Activated CD8-positive, alpha-beta memory T cell treated with anti-CD3 and anti-CD28 coated beads for 24 hours (primary cell): ENCODE results near the gene ZNF362.
"Not testable (repeated sequence)": the region's sequence is repeated elsewhere in the genome, so short reads cannot be mapped to it uniquely, and the experiment has no call there.

ENCODE experiments used
- DNase-seq: peaks from one replicate; pipeline ENCODE4 v3.0.0-alpha.2; 2020

ZNF362 gene

DNA sequence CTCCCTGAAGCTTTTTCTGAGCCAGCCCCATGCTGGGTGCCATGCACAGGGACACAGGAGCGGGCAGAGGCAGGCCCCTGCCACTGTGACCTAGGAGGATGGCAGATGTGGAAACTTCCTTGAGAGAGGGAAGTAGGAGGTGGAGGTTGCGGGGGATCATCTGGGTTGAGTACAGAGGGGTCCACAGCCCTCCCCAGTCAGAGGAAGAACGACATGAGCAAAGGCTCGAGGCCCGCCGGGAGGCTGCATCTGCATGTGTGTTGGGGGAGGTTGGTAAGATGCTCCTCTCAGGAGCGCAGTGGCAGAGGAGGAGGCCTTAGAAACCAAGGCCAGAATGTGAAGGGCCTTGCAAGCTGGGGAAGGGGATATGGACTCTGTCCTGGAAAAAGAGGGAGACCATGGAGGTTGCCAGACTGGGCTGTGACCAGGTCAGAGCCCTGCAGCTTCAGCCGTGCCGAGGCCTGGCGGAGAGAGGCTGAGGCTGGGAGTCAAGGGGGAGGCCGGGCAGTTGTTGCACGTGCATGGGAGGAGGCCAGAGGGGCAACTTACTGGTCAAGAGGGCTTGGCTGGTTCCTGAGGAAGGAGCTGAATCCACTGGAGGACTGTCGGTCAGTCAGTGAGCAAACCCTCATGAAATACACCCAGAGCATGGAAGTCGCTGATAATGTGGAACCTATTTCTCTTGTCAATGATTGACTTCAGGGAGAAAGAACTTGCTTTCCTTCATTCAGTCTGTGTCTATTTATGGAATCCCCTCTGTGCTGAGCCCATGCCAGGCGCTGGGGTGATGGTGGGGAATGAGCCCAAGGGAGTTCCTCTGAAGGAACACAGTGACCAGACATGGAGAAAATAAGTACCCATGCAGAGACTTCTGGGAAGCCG lies 32.9 kb downstream of the ZNF362 start:
- no peak for DNase-seq

DNA sequence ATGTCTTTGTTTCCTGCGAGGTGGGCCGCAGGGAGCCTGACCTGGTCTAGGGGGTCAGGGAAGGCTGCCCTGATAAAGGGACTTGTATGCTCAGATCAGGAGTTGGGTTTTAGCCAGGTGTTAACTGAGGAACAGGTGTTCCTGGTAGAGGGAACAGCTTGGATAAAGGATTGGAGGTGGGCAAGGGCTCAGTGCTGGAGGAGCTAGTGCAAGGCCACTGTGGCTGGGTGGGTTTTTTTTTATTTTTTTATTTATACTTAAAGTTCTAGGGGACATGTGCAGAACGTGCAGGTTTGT lies 33.5 kb downstream of the ZNF362 start:
- no peak for DNase-seq

DNA sequence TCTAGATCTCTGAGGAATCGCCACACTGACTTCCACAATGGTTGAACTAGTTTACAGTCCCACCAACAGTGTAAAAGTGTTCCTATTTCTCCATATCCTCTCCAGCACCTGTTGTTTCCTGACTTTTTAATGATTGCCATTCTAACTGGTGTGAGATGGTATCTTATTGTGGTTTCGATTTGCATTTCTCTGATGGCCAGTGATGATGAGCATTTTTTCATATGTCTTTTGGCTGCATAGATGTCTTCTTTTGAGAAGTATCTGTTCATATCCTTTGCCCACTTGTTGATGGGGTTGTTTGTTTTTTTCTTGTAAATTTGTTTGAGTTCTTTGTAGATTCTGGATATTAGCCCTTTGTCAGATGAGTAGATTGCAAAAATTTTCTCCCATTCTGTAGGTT lies 34.3 kb downstream of the ZNF362 start:
- not testable (repeated sequence) for DNase-seq

DNA sequence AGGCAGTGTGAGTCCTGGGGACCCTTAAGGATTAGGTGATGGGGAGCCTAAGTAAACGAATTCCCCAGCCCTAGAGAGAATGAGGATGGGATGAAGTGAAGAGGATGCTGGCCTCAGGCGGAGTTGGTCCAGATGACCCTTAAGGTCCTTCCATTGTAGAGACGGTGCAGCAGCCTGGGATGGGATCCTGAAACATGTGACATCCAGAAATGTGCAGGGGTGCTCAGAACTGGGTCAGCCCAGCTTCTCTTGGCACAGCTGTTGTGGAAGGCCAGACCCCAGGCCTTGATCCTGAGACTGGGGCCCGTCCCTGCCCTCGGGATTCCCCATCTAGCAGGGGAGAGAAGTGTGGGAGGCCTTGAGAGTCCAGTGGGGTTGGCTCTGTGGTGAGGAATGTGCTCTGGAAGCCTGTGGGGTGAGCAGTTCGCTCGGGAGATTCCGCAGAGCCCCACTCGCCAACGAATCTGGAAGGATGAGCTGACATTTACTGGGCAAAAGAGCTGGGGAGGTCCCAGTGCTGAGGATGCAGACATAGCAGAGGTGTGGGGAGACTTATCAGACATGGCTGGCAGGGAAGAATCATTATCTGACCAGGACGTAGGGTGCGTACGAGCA lies 36.5 kb downstream of the ZNF362 start:
- DNase-seq: no peak

DNA sequence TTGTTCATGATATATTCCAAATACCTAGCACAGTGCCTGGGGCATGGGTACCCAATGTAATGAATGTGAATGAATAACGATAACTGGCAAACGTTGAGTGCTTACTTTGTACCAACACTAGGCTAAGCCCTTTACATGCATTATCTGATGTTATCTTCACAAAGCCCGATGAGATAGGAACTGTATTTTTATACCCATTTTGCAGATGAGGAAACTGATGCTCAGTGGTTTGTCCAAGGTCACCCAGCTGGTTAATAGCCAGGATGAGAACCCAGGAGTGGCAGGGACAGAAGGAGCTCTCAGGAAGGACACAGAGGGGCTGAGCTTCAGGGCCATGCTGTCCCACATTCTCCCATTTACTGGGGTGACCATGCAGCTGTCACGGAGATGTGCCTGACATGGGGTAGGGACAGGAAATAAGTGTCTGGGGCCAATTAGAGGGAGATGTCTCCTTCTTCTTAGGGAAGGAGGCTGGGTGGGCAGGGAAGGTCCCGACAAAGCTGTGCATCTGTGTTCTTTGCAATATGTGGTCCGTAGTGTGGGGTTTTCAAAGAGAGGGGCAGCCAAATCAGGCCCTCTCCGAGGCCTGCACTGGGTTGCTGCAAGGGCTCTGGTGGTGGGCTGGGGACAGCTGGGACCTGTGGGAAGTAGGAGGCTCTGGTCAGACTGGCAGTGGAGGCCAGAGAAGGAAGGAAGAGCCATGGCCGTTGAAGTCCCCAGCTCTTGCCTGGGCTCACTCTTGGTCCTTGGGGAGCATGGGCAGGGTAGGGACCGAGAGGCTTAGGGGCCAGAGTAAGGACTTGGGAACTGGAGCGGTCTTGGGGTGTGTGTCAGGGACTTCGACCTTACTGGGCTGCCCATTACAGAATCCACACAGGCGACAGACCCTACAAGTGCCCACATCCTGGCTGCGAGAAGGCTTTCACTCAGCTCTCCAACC lies 38.0 kb downstream of the ZNF362 start:
- DNase-seq: no peak

DNA sequence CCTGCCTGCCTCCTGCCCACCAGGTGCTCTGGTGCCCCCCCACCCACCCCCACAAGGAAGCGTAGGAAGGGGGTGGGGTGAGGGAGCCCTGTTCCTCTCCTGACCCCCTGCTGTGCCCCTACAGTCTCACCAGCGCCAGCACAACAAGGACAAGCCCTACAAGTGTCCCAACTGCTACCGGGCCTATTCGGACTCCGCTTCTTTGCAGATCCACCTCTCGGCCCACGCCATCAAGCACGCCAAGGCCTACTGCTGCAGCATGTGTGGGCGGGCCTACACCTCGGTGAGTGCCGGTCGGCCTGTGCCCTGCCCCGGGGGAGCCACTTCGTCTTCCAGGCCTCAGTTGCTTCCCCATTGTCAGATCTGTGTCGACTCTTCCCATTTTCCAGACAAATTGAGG lies 38.7 kb downstream of the ZNF362 start:
- no peak for DNase-seq

DNA sequence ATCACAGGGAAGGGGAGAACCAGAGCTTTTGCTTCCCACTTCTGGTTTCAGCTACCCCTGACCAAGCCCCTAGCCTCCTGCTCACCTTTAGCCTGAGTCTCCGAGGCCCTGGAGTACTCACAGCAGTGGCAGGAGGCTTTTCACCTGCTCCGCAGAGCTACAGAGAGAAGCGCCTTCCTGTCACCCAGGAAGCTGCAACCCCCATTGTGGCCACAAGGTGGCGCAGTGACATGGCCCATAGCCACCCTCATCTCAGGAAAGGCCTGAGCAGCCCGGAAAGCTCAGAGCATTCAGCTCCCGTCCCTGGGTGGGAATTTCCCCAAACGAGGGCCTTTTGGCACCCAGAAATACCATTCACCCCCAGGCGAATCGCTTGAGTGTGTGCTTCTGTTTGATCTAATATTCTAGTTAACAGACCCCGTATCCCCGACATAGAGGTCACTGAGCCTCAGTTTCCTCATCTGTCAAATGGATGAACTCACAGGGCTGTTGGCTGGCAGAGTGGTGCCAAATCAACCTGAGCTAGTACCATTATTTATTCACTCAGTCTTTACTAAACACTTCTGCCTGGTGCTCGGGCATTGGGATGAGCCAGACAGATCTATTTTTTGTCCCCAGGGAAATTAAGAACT lies 39.3 kb downstream of the ZNF362 start:
- peak; percentile 98 for DNase-seq

DNA sequence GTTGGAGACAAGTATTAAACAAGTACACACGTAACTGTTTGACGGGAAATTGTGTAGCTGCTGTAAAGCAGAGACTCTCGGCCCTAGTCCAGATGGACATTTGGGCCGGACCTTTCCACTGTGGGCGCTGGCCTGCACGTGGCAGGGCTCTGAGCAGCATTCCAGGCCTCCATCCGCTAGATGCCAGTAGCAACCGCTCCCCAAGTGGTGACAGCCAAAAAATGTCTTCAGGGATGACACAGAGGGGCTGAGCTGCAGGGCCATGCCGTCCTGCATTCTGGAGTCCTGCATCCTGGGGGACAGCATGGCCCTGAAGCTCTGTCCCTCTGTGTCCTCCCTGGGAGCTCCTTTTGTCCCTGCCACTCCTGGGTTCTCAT lies 39.8 kb downstream of the ZNF362 start:
- no peak for DNase-seq

DNA sequence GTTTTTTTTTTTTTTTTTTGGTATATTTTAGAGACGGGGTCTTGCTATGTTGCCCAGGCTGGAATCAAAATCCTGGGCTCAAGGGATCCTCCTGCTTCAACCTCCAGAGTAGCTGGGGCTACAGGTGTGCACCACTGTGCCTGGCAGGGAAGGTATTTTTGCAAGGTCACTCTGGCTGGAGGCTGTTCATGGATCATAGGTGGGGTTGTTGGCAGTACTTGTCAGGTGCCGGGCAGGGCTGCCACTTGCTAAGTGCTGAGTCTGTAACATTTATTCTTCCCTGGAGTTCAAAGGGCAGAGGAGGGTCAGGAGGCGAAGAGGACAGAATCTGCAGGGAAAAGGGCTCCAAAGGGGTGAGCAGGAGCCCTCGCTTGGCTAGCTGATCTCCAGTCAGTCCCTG lies 40.5 kb downstream of the ZNF362 start:
- no peak for DNase-seq

DNA sequence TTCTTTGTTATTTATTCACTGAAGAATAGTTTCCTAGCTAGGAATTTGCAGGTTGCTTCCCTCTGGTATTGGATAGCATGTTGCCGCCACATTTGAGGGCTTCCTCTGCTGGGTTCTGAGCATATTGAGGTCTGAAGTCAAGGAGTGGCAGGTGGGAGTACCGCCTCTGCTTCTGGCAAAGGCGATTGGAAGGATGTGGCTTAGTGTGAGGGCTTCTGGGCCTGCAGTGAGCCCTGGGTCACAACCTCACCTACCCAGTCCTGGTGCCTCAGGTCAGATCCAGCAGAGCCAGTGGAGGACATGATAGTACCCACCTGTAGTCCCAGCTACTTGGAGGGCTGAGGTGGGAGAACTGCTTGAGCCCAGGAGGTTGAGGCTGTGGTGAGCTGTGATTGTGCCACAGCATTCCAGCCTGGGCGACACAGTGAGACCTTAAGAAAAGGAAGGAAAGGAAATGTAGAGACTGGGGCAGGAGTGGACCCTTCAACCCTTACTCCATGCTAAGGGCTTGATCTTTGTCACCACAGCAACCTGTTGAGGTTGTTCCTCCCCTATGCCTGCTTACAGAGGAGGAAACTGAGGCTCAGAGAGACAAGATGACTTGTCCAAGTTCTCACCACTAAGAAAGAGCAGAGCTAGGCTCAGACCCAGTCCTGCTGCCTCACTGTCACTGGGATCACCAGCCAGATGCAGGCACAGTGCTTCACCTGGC lies 41.8 kb downstream of the ZNF362 start:
- DNase-seq: no peak

DNA sequence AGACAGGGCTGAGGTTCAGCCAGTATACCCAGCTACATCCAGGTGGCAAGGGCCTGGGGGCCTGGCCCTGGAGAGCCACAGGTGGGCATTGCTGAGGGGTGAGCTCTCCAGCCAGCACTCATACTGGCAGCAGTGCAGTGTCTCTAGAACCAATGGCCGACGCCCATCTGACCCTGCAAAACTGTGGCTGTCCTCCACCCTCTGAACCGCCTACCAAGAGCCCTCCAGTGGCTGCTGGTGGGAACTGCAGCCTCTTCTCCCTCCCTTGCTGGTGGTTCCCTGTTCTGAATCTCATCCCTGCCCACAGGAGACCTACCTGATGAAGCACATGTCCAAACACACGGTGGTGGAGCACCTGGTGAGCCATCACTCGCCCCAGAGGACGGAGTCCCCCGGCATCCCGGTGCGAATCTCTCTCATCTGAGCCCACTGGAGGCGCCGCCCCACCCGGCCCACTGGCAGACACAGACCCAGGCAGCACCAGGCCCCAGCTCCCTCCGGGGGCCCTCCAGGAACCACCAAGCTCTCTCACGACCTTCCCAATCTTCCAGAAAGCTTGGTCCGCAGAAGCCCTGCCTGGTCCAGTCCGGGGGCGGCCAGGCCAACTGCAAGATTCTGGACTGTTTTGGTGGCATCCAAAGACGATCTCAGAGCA lies 42.5 kb downstream of the ZNF362 start:
- DNase-seq: peak; percentile 82

DNA sequence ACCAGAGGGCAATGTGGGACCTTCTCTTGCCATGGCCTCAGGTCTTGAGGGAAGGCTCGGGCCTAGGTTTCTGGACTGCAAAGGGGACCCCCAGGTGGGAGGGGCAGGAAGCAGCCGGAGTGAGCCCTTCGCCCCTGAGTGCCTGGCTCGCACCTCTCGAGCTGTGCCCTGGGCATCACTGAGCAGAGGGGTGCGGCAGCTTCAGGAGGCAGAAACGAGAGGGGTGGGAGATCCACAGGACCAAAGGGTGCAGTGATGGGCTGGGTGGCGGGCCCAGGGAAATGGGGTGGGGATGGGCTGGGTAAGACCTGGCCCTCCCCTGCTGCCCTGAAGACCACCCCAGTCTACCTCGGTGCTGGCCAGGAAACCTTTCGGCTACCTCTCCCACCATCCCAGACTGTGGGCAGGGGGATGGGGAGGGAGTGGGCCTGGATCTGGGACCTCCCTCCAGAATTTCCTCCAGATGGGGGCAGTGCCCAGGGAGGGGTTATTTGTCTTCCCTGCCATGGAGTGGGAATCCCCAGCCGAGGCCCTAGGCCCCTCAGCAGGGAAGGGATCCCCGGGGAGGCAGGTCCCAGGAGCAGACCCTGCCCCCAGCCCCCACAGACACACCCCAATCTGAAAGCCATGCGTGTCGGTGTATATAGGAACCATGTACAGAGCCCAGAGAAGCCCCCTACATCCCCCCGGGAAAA lies 43.3 kb downstream of the ZNF362 start:
- DNase-seq: no peak

DNA sequence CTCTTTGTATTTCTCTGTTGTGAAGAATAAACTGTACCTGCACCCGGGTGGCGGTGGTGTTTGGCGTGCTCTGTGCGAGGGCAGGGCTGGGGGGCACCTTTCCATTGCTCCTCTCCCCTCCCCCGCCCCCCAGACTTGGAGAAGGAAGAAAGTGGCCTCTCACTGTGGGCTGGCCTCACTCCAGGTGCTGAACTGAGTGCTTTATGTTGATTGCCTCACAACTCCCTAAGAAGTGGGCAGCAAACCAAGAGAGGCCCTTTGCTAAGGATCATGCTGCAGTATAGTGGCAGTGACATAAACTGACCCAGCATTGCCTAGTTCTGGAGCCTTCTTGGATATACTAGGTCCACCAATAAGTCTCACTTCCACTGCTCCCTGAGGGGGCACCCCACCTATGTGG lies 44.4 kb downstream of the ZNF362 start:
- DNase-seq: no peak

DNA sequence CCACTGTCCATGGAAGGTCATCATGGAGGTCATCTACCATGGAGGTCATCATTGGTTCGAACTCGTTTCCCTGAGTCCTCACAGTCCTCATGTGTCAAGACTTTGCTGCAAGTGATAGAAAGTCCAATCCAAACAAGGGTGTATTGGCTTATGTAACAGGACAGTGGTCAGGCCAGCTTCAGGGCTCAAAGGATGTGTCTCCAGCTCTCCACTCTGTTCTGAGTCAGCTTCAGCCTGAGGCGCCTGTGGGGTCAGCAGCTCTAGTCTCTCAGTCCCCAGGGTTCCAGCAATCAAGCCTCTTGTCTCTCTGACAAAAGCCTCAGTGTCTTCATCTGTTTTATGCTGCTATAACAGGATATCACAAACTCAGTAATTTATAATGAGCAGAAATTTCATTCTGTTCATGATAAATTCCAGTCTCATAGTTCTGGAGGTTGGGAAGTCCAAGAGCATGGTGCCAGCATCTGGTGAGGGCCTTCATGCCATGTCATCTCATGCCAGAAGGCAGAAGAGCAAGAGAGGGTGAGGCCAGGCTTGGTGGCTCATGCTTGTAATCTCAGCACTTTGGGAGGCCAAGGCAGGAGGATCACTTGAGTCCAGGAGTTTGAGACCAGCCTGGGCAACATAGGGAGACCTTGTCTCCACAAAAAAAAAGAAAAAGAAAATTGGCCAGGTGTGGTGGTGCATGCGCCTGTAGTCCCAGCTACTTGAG lies 45.1 kb downstream of the ZNF362 start:
- no peak for DNase-seq

DNA sequence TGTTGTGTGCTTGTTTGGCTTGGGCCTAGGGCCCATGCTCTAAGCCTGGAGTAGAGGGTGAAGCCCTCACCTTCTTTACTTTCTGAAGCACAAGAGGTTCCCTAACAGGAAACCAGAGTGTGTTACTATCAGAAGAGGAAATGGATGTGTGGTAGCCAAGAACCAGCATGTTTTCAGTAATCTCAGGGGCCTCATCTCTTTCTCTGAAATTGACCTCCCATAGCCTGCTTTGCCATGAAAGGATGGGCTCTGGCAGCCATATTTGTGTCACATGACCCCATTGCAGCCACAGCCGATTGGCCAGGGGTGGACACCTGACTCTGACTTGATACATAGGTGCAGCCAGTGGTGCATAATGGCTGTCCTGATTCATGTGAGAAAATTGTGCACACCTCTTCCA lies 46.0 kb downstream of the ZNF362 start:
- no peak for DNase-seq

DNA sequence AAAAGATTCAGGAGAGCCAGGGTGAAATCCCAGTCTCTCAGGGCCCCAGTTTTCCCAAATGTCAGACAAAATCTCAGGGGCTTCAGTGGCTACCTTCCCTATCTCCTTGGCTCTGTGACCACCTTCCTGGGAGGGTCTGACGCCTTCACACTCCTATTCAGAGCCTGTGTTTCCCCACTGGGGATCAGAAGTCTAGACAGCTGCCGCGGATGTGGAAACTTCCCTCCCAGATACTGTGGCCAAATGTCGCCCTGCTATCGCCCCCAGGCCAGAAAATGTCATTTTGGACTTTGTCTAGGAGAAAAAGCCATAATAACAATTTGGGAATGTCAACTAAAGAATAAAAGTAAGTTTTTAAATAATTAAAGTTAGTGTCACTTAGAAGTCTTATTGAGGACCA lies 48.7 kb downstream of the ZNF362 start:
- no peak for DNase-seq

DNA sequence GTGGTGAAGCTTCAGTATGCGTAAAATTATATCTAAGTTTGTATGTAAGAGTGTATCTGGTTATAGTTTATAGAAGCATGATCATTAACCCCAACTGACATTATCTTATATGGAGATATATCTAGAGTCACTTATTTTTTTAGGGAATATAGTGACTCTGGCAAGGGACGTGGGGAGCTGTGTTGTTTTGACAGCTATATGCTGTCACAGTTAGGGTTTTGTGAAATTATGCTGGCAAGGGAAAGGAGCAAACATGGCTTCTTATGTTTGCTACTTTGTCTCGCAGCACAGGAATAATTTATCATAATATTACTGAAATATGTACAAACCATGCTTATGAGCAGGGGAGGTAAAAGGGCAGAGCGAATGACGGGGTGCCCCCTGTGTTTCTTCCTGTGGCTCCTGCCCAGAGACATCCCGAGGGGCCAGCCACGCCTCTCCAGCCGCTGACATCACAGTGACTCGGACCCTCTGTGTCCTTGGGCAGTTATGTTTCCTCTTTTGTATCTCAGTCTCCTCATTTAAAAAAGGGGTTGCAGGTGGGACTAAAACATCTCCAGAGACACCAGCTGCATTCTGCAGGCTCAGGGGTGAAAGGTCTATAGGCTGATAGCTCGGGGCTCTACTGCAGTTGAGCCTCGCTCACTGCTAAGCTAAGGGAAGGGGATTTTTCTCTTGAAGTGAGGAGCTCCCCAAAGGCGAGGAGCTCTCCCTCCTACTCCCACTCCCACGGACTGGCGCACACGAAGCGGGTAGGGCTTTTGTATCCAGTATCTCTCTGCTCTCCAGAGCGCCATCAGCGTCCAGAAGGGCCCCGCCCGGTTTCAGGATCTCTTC lies 49.7 kb downstream of the ZNF362 start:
- no peak for DNase-seq

DNA sequence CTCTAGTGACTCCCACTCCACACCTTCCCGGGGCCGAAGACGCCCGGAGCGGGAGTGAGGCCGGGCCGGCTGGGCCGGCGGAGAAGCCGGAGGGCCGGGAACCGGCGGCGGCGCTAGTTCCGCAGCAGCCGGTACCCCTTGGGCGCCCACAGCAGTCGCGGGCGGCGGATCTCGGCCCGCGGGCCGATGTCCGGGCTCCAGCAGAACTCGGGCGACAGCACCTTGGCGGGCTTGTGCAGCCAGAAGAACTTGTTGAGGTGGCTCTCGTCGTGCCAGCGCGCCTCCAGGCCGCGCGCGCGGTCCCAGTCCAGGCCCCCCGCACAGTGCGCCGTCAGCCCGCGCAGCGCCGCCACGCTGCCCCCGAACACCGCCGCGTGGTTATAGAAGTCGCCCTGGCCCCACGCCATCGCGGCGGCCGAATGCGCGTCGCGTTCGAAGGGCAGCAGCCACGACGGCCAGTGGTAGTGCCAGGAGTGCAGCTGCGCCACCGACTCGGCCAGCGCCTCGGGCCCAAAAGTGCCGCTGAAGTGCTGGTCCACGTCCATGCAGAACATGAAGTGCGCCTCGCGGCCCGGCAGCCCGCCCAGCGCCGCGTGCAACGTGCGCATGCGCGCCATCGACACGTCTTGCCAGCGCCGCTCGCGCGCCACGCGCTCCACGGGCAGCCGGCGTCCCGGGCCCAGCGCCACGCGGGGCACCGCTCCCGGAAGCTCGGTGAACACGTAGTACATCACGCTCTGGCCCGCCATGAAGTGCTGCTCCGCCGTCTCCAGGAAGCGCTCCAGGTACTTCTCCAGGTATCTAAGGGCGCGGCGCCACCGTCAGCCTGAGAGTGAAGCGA lies 50.6 kb downstream of the ZNF362 start:
- DNase-seq: no peak

DNA sequence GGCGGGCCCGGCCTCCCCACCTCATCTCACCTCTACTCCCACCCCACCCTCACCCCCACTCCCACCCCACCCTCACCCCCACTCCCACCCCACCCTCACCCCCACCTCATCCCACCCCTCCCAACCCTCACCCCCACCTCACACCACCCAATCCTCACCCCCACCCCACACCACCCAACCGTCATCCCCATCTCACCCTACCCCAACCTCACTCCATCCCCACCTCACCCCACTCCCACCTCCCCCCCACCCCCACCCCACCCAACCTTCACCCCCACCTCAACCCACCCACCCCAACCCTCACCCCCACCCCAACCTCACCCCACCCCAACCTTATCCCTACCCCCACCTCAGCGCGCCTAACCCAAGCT lies 51.2 kb downstream of the ZNF362 start:
- no peak for DNase-seq
